ENCODE results near the gene TBC1D21. TPM values are rescaled to one million over a fixed set of nuclear protein-coding genes. Genes with fewer than 3 reads are reported as not detected.

Gene TBC1D21
- total RNA-seq, 6 experiments from 2014 or later = not detected

GRCh38 chr15:73838831-73839426 is 34.4 kb upstream of the TBC1D21 start:
- no peak for TF ChIP-seq POLR2A (IDR thresholded peaks at IDR 0.05)
- Histone ChIP-seq H3K27ac (no peak overlapping the region), H3K36me3 (no peaks in the 10 kb centered on the region), H3K4me3 (no peak overlapping the region), H3K27me3 (no peaks in the 10 kb centered on the region), H3K4me1 (no peaks in the 10 kb centered on the region), H3K9me3 (no peaks in the 10 kb centered on the region)
- WGBS (ENCODE audit: insufficient coverage, low coverage, low lambda C conversion rate, missing lambda C conversion rate) = 39% methylated on average over 12 of the region's 12 CpGs
- DNase-seq (peak; percentile 52 to 78 (median 66)), ATAC-seq (peak; percentile 50 to 81 (median 71))
- intact Hi-C loops (cut with DNase I) = no loop called here

- ATAC-seq (no peak), DNase-seq (no peak)
- Histone ChIP-seq H3K4me3 (no peak overlapping the region), H3K27ac (no peak overlapping the region), H3K4me1 (no peaks in the 10 kb centered on the region), H3K27me3 (no peaks in the 10 kb centered on the region), H3K36me3 (no peaks in the 10 kb centered on the region), H3K9me3 (no peaks in the 10 kb centered on the region)
- intact Hi-C loops (cut with DNase I) = no loop called here
- WGBS (ENCODE audit: insufficient coverage, low coverage, low lambda C conversion rate, missing lambda C conversion rate) = 59% methylated on average over 3 of the region's 8 CpGs
- TF ChIP-seq POLR2A (IDR thresholded peaks at IDR 0.05) = no peak
- TF ChIP-seq CTCF (IDR thresholded peaks at IDR 0.05) = no peak
Observed at GRCh38 chr15:73839699-73840377, 33.5 kb upstream of the TBC1D21 start.

GRCh38 chr15:73840771-73841170 is 32.6 kb upstream of the TBC1D21 start:
- WGBS (ENCODE audit: insufficient coverage, low coverage, low lambda C conversion rate, missing lambda C conversion rate) = 53% methylated on average over 5 of the region's 8 CpGs
- ATAC-seq = no peak
- intact Hi-C loops (cut with DNase I) = no loop called here

GRCh38 chr15:73841756-73842725 is 31.3 kb upstream of the TBC1D21 start:
- Histone ChIP-seq H3K9me3 (no peaks in the 10 kb centered on the region), H3K4me3 (no peak overlapping the region), H3K27ac (no peak overlapping the region), H3K36me3 (no peaks in the 10 kb centered on the region), H3K4me1 (no peaks in the 10 kb centered on the region), H3K27me3 (no peaks in the 10 kb centered on the region)
- TF ChIP-seq CTCF (IDR thresholded peaks at IDR 0.05) = no peak
- TF ChIP-seq POLR2A (IDR thresholded peaks at IDR 0.05) = no peak
- ATAC-seq = no peak
- DNase-seq = no peak
- 32% methylated on average over 14 of the region's 17 CpGs for WGBS (ENCODE audit: insufficient coverage, low coverage, low lambda C conversion rate, missing lambda C conversion rate)
- intact Hi-C loops (cut with DNase I) = no loop called here

More at GRCh38 chr15:73840771-73841170, 32.6 kb upstream of the TBC1D21 start:
- H3K4me1 ChIP-seq = no peaks in the 10 kb centered on the region
- no peaks in the 10 kb centered on the region for H3K36me3 ChIP-seq
- H3K4me3 ChIP-seq = no peak overlapping the region
- H3K27ac ChIP-seq = no peak overlapping the region
- no peak for TF ChIP-seq POLR2A (IDR thresholded peaks at IDR 0.05)
- no peaks in the 10 kb centered on the region for H3K27me3 ChIP-seq
- DNase-seq = no peak
- H3K9me3 ChIP-seq = no peaks in the 10 kb centered on the region

GRCh38 chr15:73843787-73844186 is 29.6 kb upstream of the TBC1D21 start:
- H3K27me3 ChIP-seq = no peaks in the 10 kb centered on the region
- H3K4me3 ChIP-seq = no peak overlapping the region
- TF ChIP-seq CTCF (IDR thresholded peaks at IDR 0.05) (no peak), POLR2A (IDR thresholded peaks at IDR 0.05) (no peak)
- H3K27ac ChIP-seq = no peak overlapping the region
- H3K9me3 ChIP-seq = no peaks in the 10 kb centered on the region
- 82% methylated on average over 1 of the region's 1 CpG for WGBS (ENCODE audit: insufficient coverage, low coverage, low lambda C conversion rate, missing lambda C conversion rate)
- intact Hi-C loops (cut with DNase I) = no loop called here
- DNase-seq (no peak), ATAC-seq (no peak)
- H3K4me1 ChIP-seq = no peaks in the 10 kb centered on the region
- no peaks in the 10 kb centered on the region for H3K36me3 ChIP-seq

Measured in right lobe of liver (tissue), 6 donors.